IPS-NIHi7 (cell line): ENCODE measurements around the gene PTPRG.
A peak's percentile ranks its signal among the peaks of the same experiment; 100 is the strongest.

ENCODE experiments used
- DNase-seq: peaks from one replicate; pipeline ENCODE4 v3.0.0; 2012; ENCODE audit warnings: mixed read lengths; ENCODE audit errors: extremely low spot score

PTPRG gene

DNA sequence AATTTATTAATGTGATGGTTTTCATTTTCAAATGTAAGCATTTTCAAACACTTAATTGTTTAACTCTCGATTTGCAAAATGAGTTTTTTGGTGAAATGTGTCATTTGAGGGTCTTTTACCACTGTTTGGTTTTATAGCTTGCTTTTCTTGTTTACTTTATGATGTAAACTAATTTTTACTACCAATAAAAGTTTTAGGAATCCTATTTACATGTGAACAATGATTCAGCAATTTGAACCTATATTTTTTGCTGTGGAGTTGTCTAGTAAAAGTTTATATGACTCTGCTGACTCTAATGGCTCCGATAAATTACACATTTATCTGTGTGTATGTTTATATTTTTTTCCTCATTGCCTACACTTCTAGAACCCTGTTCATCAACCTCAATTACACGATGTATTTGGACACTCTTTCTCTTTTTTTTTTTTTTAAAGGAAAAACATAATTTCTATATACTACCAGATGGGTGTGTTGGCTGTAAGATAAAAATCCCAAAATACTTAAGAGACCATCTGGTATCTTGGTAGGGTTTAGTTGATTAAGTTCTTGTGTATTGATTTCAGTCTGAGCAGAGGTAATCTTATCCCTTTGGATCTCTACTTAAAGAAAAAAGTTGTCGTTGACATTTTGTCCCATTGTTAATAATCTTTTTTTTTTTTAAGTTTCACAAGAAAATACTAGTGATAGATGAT lies 89.5 kb downstream of the PTPRG start:
- DNase-seq, result no peak

DNA sequence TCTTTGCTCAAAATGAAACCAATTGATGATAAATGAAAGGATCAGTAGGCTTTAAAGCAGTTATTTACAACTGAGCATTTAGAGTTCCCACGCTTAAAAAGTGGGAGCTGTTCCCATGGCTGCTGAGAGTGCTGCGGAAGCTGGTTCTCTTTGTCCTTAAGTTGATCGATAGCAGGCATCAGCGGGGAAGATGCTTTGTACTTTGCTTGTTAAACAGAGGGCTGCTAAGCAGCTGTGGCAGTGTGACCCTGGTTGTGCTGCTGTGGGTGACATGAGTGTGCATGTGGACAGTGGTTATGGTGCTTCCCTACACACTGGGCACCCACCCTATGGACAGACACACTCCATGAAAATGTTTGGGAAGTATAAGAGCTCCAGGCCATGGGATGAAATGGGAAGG lies 96.3 kb downstream of the PTPRG start:
- no peak for DNase-seq

DNA sequence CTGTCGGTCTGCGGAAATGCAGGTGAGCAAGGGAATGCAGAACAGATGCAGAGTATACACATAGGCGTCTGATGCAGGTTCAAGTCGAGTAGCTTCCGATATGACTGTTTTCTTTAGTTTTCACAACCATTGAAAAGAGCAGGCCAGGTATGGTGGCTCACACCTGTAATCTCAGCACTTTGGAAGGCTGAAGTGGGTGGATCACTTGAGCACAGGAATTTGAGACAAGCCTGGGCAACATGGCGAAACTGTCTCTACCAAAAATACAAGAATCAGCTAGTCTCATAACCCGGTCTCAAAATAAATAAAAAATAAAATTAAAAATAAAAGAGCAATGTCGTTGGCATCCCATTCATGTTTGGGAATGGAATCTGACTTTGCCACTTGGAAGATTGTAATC lies 101.5 kb downstream of the PTPRG start:
- no peak for DNase-seq

DNA sequence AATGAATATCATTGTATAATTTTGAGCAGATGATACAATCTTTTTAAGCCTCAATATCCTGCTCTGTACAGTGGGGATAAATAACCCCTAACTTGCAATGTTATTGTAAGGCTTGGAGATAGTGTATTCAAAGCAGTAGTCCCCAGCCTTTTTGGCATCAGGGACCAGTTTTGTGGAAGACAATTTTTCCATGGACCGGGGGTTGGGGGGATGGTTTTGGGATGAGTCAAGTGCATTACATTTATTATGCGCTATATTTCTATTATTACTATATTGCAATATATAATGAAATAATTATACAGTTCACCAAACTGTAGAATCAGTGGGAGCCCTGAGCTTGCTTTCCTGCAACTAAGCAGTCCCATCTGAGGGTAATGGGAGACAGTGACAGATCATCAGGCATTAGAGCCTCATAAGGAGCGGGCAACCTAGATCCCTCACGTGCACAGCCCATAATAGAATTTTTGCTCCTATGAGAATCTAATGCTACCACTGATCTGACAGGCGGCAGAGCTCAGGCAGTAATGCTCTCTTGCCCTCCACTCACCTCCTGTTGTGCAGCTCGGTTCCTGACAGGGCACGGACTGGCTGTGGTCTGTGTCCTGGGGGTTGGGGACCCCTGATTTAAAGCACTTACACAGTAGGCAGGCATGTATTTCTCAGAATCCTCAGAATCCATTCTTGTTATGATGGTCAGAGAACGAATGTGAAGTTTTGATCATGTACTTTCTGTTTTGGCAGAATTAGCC lies 102.2 kb downstream of the PTPRG start:
- no peak for DNase-seq

DNA sequence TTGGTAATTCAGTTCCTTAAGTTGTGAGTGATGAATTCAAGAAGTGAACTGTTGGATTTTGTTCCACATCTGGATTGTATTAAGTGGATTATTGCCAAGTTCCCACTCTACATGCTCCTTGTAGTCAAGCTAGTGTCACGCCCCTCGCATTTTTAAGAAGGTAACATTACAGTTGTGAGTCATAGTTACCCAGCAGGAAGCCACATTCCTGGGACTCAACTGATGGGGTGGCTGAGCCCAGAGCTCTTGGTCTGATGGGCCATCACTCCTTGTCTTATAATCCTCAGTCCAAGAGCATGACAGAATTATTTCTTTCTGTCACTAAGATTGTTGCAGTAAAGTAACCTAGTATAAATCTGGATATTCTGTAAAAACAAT lies 102.7 kb downstream of the PTPRG start:
- DNase-seq, result peak; percentile 61

DNA sequence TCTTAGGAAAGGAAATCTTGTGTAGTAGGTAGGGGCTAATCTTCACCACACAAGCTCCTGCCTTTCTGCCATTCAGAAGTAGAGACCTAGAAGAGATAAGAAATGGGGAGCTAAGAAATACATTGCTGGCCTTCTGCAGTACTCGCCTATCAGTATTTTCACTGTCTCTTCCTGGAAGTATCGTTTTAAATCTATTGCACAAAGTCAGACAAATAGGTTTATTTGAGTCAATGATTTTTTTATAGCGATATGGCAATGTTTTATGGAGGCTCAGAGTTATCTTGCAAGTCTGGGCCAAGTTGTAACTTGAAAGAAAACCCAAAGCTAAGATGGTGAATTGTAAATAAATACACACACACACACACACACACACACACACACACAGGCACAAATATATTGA lies 103.8 kb downstream of the PTPRG start:
- DNase-seq, result no peak

DNA sequence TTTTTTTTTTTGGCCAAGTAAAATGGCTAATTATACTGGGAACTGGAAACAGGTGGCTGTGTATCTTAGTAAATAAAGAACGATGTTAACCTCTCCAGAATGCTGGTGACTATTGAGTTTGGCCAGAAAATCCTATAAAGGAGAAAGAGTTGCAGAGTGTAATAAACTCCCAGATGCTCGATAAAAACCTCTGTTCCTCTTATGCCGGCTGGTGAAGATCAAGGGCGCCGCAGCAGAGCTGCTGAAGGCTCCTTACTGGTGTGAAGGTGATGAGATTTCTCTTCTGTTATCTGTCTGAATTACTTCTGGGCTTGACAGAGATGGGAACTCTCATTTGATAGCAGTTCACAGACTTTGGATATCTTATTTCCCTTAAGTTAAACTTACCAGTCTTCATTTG lies 104.6 kb downstream of the PTPRG start:
- DNase-seq, result no peak

DNA sequence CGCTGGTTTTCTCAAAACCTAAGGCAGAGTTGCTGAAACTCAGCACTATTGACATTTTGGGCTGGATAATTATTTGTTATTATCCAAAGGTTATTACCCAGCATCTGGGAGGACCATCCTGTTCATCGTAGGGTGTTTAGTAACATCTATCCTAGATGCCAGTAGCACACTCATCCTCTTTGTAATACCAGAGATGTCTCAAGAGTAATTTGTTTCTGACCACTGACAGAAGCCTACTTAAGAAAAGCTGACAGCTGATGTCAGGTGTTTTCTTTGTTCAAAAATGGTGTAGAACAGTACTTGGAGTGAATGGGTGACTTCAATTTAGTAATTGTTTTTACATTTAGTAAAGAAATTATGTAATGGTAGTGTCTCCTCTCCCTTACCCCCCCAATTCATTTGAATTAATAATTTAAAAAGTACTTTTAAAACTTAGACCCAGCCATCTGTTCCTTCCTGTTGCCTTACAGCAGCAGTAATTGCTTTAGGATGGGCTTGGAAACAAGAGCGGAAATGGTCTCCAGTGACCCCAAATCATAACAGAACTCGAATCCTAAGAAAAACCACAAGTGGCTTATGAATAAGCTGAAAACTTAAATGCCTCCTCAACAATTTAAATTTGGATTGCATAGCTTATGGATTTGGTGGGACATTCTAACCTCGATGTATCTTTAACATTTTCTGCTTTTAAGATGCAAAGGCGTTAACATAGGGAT lies 105.4 kb downstream of the PTPRG start:
- DNase-seq, result no peak

DNA sequence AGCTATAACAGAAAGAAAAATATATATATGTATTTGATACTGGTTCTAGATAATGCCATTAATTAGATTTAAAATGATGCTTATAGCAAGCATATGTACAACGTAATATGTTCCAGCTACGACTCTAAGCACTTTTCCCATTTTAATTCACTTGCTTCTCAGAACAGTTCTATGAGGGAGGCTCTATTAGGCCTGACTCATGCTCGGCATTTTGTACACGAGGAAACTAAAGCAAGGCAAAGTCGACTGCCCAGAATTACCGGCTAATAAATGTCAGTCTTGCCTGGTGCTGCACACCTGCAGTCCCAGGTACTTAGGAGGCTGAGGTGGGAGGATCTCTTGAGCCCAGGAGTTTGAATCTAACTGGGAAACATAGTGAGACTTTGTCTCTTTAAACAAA lies 106.0 kb downstream of the PTPRG start:
- no peak for DNase-seq

DNA sequence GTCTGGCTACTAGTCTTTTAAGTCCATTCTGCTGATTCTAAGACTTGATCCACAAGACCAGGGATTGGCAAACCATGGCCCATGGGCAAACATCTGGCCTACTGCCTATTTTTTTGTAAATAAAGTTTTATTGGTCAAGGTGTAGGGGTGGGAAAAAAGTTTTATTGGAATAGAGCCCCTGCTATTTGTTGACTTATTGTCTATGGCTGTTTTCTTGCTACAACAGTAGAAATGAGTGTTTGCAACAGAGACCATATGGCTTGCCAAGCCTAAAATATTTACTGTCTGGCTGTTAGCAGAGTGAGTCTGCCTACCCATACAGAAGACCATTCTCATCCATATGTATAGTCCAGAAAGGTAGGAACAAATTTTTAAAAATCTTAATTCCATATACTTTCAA lies 106.4 kb downstream of the PTPRG start:
- no peak for DNase-seq

DNA sequence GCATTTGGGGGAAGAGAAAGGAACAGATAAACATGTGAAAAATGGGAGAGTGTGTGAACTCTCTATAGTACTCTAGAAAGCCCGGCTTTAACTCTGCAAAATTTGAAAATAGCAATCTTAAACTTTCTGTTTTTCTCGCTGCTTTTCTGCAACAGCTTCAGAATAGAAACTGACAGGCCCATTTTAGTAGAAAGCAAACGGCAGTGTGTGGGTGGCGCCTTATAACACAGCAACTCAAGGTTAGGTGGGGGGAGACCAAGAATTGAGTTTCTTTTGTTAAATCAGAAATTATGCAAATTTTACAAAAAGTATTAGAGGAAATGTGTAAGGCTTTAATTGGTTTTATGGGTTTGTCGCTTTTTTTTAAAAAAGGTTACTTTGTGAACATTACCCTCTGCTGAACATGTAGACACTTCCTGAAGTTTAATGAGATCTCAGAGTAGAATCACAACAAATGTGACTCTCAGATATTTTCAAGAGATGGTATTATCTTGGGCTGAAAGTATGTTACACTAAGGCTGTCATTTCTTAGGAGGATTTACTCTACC lies 107.0 kb downstream of the PTPRG start:
- no peak for DNase-seq

DNA sequence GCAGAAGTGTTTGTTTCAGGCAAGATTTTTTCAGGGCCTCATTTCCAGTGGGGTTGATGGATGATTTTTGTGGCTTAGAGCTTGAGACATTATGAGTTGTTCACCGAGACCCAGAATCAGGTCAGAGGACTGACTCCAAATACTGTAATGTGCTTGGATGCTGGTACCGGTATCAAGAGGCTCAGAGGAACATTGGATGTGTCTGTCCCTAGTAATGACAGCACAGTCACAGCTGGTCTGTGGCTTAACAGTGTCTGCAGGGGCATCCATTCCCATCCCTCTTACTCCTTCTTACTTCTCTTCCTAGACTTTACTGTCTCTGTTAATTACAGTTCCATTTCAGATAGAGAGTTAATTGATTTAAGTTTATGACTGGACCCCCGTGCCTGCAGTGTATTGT lies 107.8 kb downstream of the PTPRG start:
- DNase-seq, result no peak

DNA sequence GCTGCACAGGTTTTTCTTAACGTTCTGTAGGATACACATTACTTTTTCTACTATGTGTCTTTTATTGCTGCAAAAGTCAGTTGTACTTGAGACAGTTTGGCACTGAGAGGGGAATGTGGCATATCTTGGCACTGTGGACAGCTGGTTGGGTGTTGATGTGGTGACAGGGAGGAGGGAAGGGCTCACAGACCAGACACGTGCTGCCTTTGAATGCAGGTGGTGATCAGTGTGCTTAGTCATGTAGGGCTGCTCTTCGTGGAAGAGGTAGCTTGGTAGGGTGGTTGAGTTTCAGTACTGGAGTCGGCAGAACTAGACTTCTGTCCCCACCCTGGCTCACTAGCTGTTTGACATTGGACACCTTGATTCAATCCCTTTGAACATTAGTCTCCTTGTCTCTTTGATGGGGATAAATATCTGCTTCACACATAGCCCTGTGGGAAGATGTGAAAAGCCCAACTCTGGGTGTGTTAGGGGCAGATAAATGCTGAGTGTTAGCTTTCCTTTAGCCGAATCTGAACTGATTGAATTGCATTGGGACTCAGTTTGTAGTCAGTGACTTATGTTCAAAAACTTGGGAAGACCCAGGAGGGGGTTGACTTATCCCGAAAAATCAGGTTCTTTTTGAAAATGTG lies 108.4 kb downstream of the PTPRG start:
- no peak for DNase-seq

DNA sequence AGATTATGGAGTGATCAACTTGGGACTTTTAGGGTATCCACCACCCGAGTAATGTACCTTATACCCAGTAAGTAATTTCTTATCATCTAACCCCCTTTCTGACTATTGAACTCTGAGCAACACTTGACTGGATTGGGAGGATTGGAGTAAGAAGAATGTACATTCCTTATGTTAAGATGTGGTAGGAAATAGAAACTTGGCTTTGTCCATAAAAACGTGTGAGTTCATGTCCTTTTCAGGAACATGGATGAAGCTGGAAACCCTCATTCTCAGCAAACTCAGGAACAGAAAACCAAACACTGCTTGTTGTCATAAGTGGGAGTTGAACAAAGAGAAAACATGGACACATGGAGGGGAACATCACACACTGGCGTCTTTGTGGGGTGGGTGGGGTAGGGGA lies 112.3 kb downstream of the PTPRG start:
- no peak for DNase-seq

DNA sequence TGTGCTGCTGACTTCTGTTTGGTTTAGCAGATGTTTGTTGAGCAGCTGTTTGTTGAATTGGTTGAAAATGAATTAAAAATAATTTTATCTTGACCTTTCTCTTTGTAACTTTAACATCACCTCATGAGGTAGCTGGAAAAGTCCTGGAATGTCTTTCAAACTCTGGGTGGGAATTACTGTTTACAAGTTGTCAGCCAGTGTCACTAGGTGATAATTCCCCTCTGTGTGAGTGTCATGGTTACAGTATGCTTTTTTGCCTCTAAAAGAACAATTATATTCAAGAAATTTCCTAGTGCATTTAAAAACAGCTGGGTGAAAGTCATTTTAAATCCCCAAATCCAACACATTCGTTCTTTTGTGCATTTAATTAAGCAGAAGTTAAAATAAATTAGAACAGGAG lies 113.2 kb downstream of the PTPRG start:
- no peak for DNase-seq

DNA sequence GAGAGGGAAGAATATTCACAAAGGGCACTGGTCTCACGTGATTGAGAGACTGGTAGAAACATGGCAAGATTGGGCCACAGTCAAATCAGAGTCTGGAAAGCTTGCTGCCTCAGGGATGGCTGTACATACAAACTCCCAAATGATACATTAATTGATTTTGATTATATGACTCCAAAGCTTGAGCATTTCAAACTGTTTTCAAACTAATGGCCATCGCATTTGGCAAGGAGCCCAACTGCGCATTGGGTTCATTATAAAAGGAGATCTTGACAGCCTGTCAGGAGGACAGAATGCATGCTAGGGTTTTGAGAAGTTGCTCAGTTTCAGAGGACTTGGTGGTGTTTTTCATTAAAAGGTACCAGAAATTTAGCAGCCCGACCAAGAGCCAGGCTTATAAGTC lies 117.7 kb downstream of the PTPRG start:
- no peak for DNase-seq

DNA sequence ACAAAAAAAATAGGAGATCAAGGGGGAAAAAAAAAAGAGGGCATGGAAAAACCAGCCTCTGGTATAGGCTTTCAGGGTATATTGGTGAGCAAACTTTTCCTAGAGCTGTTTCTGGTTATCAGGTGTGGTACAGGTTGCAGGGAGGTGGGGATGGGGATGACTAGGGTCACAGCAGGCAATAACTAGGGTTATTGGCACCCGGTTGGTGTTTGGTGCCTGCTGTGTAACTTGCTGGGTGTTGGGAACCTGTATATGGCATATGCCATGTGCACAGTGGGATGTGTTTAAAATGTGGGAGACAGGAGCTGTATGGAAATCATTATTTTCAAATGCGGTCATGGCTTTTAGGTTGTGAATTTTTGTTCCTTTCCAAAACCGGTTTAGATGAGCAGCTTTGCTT lies 119.2 kb downstream of the PTPRG start:
- DNase-seq, result no peak

DNA sequence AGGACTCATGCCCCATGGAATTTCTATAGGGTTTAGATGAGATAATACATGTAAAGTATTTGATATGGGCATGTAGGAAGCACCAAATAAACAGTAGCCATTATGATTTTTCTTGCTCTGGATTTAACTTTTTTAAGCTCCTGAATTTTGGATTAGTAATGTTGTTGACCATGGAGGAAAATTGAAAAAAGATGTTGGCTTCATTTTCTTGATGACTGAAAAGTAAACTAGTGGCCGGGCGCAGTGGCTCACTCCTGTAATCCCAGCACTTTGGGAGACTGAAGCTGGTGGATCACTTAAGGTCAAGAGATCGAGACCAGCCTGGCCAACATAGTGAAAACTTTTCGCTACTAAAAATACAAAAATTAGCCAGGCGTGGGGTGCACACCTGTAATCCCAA lies 120.3 kb downstream of the PTPRG start:
- DNase-seq, result no peak

DNA sequence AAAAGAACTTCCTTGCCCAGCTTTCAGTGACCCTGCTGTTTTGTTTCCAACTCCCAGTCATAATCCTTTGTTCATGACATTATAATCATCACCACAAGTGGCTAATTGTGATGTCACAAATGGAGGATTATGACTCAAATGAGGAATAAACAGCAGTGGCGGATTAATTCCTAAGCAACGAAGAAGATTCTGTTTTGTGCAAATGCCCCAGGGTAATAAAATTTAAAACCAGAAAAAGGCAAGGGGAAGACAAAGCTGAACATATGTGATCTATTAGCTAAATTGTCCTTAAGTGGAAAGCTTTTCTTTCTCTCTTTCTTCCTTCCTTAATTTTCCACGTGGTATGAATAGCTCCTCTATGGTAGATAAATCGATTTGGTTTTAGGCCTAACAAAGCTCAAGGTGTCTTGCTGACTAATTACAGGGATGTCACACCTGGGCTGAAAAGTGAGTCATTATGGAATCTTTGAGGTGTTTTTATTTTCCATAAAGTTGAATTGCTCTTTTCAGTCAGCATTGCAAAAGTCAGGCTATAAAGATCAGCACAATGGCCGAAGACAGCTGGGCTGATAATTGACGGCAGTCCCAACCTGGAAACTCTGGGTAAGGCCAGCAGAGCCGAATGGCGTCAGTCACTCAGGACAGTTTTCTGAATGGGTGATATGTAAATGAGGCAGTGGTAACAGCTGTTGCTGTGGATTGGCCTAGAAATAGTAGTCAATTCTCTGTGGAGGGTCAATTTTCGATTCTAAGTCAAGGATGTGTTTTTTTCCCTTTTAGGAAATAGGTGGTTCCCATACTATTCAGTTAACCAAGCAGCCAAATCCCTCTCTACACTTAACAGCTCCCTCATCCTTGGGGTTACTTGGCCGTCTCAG lies 121.5 kb downstream of the PTPRG start:
- DNase-seq, result no peak

DNA sequence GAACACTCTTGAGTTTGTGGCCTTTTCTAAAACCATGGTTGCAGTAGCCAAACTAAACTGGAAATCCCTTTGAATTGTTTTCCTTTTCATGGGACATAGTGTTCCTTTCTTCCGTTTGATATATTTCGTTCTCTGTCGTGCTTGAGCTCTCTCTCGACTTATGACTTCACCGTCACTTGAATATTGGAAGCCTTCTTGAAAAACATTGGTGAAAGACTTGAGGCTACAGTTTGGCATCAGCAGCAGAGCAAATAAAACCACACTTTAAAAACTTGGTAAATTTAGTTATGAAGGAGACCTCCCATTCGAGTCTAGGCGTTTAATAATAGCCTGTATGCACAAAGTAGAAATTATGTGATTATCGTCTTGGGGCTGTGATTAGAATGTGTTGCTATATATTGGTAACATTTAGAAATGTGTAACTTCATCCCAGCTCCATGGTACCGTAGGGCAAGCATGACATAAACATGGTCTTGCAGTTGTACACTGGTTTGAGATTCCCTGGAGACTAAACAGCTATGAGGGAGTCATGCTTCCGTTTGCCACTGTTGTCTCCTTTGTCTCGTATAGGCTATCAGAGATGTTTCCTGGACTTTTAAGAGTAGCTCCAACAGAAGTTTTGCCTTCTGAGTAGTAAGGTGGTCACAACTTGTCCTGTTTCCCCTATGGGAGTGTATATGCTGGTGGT lies 122.3 kb downstream of the PTPRG start:
- DNase-seq, result no peak

DNA sequence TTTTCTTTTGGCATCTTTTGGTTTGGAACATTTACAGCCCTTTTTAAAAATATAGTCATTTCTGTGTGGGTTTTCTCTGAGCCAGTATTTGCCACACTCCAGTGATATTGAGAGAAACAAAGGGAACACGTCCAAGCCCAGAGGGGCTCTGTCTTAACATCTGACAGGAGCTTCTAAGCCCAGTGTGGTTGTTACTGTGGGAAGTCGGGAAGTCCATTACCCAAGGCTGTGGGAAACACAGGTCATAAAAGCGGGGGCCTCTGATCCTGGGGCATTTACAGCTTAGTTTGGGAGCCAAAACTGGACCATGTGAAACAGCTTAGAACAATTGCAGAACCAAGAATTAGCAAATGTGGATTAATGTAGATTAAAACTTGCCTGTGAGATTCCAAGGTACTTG lies 123.0 kb downstream of the PTPRG start:
- no peak for DNase-seq
